Fibroblast of skin of back (primary cell): ENCODE data around the gene AP4S1.
A peak's percentile ranks its signal among the peaks of the same experiment; 100 is the strongest.
"Not testable (repeated sequence)": the region's sequence is repeated elsewhere in the genome, so short reads cannot be mapped to it uniquely, and the experiment has no call there.

ENCODE experiments used
- DNase-seq: peaks from one replicate; pipeline ENCODE4 v3.0.0-alpha.2; 2013

AP4S1 gene

DNA sequence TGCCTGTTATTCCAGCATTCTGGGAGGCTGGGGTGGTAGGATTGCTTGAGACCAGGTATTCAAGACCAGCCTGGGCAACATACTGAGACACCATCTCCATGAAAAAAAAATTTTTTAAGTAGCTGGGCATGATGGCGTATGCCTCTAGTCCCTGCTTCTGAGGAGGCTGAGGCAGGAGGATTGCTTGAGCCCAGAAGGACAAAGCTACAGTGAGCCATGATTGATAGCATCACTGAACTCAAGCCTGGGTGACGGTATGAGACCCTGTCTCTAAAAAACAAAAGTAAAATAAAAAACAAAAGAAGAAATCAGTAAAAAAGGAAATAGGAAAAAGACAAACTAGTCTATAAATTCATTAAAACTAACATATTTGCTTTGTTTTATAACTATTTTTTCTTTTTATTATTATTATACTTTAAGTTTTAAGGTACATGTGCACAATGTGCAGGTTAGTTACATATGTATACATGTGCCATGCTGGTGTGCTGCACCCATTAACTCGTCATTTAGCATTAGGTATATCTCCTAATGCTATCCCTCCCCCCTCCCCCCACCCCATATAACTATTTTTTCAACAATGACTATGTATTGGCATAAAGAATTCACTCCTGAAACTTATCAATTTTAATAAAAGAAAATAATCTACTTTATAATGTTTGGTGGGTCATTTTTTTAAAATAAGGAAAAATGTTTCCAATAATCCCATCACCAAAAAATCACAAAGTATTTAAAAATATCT, 15.4 kb upstream of the AP4S1 start:
- DNase-seq, result no peak

DNA sequence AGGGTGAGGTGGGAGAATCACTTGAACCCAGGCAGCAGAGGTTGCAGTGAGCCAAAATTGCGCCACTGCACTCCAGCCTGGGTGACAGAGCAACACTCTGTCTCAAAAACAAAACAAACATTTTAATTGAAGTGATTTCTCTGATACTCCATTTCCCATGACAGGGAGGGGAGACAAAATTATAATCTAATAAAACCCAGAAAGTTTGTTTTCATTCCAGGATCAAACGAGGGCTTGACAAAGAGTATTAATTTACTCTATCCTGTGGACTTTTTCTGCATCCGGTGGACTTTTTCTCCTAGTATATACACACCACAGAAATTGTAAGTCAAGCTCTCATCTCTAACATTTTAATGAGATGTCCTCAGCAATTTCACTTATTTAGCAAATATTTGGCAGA, 14.5 kb upstream of the AP4S1 start:
- no peak for DNase-seq

DNA sequence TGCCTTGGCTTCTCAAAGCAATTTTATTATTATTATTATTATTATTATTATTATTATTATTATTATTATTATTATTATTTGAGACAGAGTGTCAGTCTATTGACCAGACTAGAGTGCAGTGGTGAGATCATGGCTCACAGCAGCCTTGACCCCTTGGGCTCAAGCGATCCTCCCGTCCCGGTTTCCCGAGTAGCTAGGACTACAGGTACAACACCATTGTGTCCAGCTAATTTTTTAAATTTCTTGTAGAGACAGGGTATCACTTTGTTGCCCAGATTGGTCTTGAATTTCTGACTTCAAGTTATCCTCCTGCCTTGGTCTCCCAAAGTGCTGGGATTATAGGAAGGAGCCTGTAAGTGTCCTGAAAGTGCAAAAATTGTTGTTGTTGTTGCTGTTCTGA, 11.6 kb upstream of the AP4S1 start:
- DNase-seq, result no peak

DNA sequence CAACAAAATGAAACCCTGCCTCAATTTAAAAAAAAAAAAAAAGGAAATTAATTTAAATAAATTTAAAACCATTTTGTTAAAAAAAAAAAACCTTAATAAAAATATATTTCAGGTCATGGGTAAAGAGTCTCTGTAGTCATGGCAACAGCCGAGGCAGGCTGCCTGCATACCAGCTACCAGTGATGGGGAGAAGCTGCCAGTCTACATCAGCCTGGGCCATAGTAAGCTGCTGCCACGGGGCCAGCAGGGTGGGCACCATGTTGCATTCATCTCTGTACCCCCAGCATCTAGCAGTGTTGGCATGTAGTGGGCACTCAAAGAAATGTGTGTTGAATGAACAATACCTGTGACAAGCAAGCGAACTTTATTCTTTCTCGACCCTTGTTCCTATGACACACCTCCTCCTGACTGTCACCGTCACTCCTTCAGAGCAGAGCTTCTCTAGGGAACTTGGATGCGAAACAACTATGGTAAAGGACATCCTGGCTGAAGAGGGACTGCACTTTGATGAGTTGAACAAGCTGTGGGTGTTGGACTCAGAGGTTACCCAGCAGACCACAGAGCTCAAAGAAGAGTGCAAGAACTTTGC, 7.3 kb upstream of the AP4S1 start:
- no peak for DNase-seq

DNA sequence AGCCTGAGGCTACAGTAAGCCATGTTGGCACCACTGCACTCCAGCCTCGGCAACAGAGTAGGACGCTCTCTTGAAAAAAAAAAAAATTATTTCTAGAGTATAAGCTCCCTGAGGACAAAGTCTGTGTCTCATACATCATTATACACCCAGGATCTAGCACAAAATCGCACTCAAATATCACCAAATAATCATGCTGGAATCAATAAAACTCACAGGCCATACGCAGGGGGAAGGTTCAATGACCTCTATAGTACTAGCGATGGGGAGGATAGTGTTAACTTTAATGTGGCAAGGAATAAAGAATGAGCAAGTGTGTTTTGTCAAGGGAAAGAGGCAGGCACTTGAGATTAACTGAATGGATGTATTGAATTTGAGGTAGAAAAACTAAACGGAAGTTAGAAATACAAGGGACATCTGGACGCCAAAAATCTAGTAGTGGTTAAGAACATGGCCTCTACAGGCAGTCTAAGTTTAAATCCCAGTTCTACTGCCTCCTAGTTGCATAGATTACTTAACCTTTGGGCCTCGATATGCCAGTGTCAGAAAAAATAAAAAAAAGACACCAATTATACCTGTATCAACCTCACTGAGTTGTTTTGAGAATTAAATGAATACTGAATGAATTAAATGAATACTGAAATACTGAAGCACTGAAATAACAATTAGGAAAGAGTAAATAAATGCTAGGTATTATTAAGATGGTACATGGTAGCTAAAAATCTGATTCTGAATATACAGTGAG, 4.4 kb upstream of the AP4S1 start:
- no peak for DNase-seq

DNA sequence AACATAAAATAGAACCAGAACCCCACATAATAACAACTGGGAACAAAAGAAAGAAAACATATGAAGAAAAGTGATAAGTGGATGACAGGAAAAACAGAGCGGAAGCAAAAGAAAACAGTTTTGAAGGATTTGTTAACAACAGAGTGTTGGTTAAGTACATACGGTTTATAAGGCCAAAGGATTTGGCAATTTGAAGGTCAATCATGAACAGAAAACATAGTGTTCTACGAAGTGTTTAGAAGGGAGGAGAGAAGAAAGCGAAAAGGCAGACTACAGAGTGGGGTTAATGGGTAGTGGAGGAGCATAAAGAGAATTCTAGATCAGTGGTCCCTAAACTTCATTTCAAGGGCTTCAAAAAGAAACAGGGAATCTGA, 3.9 kb upstream of the AP4S1 start:
- DNase-seq, result no peak

DNA sequence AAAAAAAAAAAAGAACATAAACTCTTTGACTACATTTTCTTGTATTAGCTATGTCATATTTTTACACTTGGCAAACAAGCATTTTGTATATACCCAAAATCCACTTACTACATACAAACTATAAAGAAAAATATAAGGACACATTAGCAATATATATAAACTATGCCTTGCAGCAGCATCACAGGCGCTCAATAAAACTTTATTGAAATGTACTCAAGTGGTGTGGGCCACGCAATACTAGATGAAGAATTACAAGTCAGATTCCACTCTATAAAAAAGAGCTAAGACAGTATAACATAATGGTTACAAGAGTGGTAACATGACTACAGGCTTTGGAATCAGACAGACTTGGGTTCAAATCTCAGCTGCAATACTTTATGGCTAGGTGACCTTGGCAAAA, 3.1 kb upstream of the AP4S1 start:
- no peak for DNase-seq

DNA sequence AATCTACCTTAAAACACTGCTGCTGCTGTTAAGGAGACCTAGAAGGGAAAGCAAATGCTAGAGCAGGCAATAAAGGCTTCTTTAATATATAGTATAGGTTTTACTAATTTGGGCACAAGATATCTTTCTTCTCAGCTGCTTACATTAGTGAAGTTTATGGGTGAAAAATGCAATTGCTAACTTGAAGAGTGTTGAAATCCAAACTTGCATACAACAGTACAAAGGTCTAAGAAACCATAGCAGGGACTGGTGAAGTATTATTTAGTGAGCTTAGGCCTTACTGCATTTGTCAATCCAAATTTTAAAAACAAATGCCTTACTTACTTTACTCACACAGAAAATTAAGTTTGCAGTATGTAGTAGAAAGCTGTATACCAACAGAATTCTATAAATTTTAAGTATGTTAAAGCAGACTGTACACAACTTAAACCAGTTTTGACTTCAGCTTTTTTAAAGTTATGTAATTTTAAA, 1.4 kb upstream of the AP4S1 start:
- no peak for DNase-seq

DNA sequence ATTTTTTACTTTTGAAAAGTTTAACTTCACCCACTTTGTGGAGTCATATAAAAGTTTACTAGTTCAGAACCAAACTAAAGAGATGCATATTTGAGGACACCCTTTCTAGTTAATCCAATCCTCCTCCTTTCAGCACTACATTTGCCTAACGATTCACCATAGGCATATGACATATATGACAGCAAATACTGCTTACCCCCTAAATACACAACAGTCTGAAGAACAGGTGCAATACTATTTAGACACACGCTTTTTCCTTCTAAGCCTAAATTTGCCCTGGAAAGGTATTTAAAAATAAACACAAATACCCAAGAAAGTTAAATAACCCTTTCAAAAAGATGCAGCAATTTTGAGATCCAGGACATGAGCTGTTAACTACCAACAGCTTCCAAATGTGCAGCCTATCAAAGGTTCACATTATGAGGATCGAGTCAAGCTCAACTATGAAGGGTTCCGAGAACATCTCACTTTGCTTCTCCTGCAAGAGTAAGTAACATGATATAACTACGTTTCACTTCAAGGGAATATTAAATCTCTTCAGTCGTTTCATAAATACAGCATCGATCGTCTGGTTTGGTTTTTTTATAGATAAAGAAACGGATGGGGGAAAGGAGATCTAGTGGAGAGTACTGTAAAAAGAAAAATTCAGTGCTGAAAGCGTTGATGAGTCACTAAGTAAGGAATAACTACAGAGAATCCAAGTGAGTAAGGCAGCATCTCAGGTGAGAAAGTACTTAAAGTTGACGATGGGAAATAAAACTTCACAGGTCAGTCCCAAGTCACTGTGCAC, 677 bp upstream of the AP4S1 start:
- peak; percentile 18 for DNase-seq

DNA sequence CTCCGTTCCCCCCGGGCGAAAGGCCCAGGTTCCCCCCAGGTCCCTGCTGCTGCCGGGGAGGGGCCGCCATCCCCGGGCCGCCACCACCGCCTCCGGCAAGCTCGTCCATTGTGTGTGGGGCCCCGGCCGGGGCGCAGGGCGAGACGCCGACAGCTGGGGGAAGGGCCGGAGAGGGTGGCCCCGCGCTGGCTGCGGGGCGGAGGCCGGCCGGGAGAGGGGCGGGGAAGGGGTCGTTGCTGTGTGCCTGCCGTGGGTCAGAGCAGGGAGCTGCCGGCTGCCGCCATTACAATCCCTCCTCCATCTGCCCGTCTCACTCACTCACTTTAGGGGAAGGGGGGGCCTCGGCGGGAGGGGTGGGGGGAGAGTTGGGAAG, 614 bp downstream of the AP4S1 start, which contains the start of gene STRN3:
TSS of gene STRN3 (minus strand) at position 303 of the 373 bp plus-strand sequence. CDS start at position 109, 194 bp downstream.
- no peak for DNase-seq

DNA sequence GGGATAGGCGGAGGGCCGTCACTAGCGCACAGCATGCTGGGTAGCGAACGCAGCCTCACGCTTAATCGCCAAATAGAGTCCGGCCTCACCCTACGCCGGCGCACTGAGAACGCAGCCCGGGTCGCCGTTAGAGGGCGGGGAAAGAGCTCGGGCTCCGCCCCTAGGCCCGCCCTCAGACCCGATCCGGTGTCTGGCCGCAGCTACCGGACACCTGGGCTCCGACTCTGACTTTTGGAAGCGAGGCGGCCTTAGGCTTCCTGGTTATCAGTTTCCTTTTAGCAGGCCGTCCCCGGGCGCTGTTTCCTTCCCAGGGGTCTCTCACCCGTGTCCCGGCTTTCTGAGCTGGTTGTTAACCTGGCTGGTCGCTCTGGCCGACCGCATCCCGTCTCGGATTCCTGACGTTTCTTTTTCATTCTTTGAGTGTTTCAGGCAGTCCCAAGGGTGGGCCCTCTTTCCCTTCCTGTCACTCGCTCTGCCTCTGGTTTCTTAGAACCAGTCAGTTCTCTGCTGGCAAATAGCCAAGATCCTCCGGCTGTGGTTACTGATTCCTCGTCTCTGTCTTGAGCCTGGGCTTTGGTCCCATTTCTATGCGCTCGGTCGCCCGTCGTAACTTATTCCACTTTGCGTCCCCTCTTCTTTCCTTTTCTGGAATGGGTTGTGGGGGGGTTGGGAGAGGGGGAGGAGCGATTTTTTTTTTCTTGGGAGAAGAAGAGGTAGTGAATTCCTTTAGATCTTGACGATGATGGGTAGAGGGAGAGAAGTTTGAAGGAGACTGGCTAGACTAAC, 1.2 kb downstream of the AP4S1 start:
- DNase-seq, result peak; percentile 99

DNA sequence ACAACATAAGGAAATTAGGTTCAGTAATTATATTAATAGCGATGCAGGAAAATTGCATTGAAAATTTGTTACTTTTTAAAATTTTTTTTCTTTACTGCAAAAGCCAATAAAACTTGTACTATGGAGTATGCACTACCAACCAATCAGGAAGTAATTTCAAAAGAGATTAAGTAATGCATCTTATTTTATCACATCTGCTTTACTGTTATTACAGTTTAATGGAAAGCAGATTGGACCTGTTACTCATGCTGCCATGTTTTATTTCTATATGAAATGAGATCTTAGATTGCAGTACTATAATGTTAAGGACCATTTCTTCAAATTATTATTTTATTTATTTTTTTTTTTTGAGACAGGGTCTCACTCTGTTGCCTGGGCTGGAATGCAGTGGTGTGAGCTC, 2.4 kb downstream of the AP4S1 start:
- DNase-seq, result no peak

DNA sequence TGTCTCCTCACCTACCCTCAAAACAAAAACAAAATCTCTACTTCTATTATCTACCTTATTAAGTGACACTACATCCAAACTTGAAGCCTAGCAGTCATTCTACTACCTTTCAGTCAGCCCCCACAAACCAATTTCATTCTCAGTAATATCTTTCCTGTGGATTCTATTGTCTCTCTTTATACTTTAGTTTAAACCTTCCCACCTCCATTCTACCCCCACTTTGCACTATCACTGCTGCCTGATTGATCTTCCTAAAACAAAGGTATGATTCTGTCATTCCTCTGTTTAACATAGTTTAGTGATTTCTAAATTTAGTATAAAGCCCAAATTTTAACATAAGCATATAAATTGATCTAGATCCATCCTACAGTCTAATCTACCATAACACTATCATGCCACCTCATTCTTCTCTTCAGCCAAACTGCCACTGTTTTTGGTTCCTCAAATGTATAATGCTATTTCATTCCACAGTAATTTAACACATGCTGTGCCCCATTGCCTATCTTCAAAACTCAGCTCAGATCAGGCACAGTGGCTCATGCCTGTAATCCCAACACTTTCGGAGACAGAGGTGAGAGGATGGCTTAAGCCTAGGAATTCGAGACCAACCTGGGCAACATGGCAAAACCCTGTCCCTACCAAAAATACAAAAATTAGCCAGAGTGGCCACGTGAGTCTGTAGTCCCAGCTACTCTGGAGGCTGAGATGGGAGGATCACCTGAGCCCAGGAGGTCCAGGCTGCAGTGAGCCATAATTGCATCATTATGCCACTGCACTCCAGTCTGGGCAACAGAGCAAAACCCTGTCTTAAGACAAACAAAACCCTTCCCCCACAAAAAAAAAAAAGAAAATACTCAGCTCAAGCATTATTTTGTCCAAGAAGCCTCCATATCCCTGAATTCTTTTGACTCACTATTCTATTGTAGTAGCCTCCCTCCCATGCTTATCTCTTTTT, 3.8 kb downstream of the AP4S1 start:
- no peak for DNase-seq

DNA sequence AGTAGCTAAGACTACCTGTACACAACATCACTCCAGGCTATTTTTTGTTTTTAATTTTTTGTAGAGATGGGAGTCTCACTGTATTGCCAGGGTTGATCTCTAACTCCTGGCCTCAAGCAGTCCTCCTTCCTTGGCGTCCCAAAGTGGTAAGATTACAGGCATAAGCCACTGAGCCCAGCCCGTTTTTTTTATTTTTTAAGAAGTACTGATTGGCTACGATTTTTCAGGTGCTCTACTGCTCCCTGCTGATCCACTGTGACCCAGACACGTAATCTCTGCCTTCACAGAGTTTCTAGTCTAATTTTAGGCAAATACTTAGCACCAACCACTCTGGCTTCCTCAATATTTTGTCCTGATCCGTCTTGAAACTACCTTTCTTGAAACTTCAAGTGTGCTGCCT, 5.0 kb downstream of the AP4S1 start:
- no peak for DNase-seq

DNA sequence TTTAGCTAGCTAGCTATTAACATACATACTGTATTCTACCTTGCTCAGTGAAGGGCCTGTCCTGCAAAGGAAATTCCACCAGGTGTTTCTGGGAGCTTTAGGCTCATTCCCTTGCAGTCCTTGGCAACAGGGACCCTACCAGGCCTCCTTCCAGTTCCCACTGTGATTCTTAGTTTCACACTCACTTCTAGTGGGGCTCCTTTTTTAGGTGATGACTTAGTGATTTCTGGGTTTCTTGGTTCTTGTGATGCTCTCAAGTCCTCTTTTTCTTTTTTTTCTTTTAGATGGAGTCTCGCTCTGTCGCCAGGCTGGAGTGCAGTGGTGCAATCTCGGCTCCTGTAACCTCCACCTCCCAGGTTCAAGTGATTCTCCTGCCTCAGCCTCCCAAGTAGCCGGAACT, 11.1 kb downstream of the AP4S1 start:
- no peak for DNase-seq

DNA sequence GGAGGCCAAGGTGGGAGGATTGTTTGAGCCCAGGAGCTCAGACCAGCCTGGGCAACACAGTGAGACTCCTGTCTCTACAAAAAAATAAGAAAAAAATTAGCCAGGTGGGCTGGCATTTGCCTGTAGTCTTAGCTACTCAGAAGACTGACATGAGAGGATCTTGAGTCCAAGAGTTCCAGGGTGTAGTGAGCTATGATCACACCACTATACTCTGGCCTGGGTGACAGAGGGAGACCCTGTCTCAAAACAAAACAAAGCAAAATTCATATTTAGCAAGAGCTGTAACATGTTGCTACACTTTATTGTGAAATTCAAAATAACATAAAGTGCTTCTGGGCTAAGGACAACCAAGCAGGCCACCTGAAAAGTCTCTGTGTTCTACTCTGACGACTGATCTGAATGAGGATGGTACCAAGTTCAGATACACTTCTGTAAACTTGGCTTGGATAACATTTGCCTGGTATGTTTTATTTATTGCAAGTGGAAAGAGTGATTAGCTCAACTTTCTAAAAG, 12.3 kb downstream of the AP4S1 start:
- DNase-seq, result no peak

DNA sequence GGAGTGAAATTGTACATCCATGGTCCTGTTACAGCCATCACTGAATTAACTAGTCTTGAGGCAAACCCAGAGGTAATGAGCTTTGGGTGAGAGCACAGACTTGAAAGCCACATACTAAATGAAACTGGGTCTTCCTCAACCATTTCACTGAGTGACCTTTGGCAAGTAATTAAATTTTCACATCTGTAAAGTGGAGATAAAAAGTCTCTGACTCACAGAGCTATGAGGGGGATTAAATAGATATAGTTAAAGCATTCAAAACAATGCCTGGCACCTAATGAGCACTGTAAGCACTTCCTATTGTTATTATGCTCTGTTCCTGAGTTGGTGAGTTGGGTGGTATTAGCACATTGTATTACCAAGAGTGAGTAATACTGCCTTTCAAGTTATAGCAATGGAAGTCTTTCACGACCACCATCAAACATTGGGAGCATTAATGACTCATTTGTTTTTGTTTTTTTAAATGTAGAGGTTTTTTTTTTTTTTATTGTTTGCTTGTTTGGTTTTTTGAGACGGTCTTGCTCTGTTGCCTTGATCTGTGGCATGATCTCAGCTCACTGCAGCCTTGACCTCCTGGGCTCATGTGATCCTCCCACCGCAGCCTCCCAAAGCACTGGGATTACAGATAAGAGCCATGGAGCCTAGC, 13.2 kb downstream of the AP4S1 start:
- DNase-seq, result no peak

DNA sequence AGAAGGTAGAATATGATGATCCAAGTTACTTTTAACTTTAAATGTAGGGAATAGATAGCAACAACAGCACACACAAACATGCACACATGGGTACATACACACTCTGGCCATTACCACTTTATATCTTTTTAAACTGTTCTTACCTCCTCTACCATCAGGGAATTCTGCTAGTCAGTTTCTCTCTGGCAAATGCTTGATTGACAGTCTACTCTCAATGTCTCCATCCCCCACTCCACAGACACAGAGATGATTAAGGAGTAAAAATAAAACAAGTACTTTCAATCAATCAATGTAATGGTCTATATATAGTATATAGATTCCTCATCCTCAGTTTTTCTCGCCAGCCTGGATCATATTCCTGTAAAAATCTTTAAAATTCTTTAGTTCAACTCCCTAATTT, 16.9 kb downstream of the AP4S1 start:
- DNase-seq, result no peak

DNA sequence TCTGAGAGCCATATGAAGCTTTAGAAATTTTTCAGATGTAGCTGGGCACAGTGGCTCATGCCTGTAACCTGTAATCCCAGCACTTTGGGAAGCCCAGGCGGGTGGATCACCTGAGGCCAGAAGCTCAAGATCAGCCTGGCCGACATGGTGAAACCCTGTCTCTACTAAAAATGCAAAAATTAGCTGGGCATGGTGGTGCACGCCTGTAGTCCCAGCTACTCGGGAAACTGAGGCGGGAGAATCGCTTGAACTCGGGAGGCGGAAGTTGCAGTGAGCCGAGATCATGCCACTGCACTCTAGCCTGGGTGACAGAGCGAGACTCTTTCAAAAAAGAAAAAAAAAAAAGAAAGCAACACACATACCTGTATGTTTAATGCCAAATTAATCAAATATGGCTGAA, 17.4 kb downstream of the AP4S1 start:
- not testable (repeated sequence) for DNase-seq

DNA sequence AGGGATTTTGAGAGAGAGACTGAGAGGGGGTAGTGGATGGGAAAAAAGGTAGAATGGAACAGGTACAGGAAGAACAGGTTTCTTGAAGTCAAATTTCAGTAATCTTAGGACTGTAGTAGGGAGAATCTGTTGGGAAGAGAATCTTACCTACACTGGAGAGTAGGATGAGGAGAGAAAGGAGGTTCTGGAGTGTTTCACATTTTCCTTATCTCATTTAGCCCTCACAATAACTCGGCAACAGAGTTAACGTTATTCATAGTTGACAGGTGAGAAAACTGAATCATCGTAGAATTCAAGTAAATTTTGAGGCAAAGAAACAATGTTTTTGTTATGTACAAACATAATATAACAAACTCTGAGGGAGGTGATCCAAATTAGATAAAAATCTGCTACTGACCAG, 17.9 kb downstream of the AP4S1 start:
- no peak for DNase-seq
